ENCODE data around the gene MEGF11. TPM values are rescaled to one million over a fixed set of nuclear protein-coding genes. Genes with fewer than 3 reads are reported as not detected.

Gene MEGF11
- total RNA-seq, 1 donor from 2014 or later, result not detected

GRCh38 chr15:65923264-65923663 lies 330.3 kb downstream of the MEGF11 start:
- no peak for DNase-seq (ENCODE audit: low spot score)

DNA sequence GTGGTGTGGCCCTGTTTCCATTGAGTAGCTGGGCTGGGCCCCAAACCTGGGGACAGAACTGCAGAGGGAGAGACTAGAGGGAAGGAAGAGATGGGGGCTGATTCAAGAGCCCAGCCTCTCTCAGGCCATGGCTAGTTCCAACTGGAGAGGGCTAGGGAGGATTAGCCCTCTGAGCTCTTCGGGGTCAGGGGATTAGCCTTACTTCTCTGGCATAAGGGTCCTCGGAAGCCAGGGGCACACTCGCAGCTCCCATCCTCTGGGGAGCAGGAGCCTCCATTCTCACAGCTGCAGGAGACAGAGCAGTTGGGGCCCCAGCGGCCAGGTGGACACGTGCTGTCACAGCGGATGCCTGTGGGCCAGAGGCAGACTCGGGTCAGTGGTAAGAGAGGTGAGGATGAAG lies 330.9 kb downstream of the MEGF11 start:
- no peak for DNase-seq (ENCODE audit: low spot score)

GRCh38 chr15:65921780-65922179 lies 331.8 kb downstream of the MEGF11 start:
- no peak for DNase-seq (ENCODE audit: low spot score)

DNA sequence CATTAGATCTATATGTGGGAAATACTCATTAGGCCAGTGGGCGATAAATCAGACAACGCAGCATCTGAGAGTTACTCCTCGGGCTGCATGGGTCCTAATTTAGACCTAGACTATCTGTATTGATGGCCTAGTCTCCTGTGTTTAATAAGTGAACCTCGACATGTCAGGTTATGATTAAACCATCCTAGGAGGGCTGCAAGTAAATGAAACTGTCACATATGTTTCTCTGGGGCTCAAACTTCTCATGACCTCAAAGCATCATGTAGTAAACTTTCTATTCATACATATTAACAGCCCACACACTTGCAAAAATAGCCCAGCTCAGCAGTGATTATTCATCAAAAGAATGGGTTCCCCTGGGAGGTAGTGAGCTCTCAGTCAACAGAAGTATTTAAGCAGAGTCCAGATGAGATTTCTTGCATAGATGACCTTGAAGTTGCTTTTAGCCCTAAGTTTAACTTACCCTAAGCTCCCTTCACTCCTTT lies 332.7 kb downstream of the MEGF11 start:
- no peak for DNase-seq (ENCODE audit: low spot score)

DNA sequence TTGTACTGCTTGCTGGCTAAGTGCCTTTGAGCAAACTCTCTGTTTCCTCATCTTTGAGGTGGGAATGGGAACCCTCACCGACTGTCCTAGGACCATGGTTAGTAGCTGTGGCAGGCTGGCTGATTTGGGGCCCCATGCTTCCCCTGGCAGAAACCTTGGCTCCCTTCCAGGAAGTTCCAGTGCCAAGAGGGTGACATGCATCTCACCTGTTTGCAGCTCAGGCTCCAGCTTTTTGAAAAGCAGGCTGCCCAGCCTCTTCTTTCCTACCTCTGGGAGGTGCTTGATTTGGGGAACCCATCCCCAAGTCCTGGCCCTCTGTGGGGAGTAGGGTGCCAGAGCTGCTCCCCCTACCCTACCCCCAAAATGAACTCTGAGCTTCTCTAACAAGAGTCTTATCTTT lies 333.4 kb downstream of the MEGF11 start:
- DNase-seq (ENCODE audit: low spot score), result peak; percentile 60

- DNase-seq (ENCODE audit: low spot score), result peak; percentile 45
These were observed 334.2 kb downstream of the MEGF11 start for GRCh38 chr15:65919353-65919752.

DNA sequence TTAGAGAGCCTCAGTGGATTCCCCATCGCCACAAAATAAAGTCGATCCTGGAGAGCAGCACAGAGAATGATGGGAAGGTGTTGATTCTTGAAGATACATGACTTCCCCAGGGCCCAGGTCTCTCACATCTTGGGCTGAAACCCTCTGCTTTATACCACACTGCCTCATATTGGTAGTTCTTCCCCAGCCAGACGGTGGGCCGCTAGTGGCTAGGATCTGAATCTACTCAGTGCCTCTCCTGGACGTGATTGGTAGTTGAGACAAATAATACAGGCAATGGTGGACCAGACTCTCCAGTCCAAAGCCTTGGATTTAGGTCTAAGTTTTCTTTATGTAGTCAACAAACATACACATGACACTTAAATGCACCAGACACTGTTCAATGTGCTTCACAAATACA lies 334.6 kb downstream of the MEGF11 start:
- peak; percentile 37 for DNase-seq (ENCODE audit: low spot score)

GRCh38 chr15:65918357-65918920 lies 335.1 kb downstream of the MEGF11 start:
- peak; percentile 18 for DNase-seq (ENCODE audit: low spot score)

DNA sequence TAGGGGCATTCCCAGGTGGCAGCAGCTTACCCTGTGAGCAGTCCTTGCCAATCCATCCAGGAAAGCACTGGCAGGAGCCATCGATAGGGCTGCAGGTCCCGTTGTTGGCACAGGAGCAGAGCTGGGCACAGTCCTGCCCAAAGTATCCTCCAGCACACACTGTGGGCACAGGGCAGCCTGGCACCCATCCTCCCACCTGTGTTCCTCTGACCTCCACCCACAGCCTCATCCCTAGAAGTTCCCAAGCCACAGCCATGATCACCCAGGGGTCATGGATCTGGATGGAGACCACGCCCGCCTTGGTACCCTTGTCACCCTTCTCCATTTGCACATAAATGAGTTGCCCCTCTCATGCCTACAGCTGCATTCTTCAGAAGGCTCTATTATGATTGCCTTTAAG lies 335.6 kb downstream of the MEGF11 start:
- peak; percentile 82 for DNase-seq (ENCODE audit: low spot score)

DNA sequence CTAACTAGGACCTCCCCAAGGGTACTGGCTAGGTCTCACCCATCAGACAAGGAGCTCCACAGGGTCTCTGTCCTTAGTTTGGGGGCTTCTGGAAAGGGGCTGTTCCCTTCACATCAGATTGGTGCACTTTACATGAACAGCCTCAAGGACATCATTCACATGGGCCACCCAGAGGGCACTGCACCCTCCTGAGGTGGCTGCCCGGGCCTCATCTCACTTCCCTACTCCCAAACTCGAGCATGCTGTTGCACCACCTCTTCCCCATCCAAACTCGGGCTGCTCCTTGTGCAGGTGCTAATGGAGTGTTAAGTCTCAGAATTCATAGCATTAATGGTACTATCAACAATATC lies 336.2 kb downstream of the MEGF11 start:
- peak; percentile 30 for DNase-seq (ENCODE audit: low spot score)

DNA sequence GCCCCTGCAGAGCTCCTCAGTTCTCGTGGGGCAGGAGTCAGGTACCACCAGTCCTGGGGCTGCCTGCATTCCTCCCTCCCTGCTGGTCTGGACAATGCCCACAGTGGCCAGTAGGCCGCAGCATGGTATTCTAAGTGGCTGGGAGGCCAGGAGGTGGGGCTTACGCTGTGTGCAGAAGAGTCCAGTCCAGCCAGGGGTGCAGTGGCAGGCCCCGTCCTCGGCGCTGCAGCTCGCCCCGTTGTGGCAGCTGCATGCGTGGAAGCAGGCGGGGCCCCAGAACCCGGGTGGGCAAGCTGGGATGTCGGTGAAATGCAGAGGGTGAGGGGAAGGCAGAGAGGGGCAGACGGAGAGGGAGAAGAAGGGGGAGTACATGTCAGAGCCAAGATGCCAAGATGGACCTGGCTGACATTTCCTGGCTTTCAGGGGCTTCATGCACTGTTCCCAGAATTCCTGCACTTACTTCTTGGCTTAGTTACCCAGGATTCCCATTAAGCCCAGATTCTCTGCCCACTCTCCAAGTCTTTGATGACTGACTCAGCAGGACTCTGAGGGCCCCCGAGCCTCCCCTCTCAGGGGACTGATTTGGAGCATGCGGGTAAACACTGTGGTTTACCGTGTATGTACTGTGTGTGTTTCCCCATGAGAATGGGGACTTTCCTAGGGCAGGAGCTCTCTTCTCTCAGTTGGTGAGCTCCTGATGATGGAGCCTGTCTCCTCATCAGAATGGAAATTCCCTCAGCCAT lies 336.7 kb downstream of the MEGF11 start:
- peak; percentile 82 for DNase-seq (ENCODE audit: low spot score)

- DNase-seq (ENCODE audit: low spot score), result peak; percentile 80
These were observed 337.4 kb downstream of the MEGF11 start for GRCh38 chr15:65916041-65916663.

- peak; percentile 69 for DNase-seq (ENCODE audit: low spot score)
These were observed 338.3 kb downstream of the MEGF11 start for GRCh38 chr15:65914981-65915925.

GRCh38 chr15:65914386-65914785 lies 339.2 kb downstream of the MEGF11 start:
- DNase-seq (ENCODE audit: low spot score), result peak; percentile 43

DNA sequence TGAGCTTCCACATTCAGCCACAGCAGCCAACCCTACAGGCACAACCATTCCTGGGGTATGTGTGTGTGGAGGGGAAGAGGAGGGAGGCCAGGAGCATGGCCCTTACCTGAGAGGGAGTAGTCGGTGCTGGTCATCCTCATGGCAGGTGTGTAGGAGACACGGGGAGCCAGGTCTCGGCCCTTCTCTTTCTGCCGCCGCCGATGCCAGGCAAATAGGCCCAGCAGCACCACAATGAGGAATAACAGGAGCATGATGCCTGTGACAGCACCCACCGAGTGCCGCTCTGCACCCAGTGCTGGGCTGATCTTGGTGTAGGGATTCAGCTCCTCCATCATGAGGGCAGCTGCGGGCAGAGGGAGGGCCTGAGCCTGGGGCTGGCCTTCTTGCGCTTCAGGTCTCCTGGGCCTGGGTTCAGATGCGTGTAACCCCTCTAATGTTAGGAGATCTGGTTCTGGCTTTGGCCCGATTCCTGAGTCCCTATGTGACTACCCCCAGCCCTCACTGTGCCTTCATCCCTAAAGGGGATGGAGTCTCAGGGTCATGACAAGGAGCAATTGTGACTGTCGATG lies 339.8 kb downstream of the MEGF11 start:
- no peak for DNase-seq (ENCODE audit: low spot score)

DNA sequence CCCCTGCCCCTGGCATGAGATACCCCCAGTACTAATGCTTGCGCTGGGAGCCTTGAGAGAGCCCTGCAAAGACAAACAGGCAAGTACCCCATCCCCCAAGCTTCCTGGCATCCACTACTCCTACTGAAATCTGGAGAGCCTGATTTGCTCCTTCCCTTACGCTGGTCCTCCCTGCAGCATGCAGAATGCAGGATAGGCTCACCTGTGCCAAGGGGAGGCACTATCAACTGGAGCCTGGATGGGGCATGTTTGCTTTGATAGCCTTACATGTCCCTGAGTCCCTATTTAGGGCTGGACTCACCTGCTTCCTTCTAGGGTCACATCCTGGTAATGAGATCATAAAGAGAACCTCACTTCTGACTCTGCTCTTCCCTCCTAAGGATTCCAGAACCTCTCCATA lies 341.3 kb downstream of the MEGF11 start:
- no peak for DNase-seq (ENCODE audit: low spot score)

DNA sequence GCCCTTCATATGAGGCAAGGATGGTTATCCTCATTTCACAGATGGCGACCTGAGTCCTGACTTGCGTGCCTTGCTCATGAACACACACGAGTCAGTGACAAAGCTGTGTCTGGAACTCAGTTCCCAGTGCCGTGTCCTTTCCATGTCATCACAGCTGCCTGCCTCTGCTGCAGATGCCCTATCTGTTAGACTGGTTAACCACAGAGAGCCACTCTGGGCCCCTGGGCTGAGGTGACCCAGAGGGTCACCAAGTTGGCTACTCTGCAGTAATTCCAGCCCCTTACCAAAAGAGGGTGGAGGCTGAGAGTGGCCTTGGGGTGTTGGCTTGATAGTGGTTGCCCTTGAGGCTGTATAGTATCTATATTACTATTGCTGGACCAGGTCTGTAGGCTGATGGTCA lies 343.2 kb downstream of the MEGF11 start:
- no peak for DNase-seq (ENCODE audit: low spot score)

DNA sequence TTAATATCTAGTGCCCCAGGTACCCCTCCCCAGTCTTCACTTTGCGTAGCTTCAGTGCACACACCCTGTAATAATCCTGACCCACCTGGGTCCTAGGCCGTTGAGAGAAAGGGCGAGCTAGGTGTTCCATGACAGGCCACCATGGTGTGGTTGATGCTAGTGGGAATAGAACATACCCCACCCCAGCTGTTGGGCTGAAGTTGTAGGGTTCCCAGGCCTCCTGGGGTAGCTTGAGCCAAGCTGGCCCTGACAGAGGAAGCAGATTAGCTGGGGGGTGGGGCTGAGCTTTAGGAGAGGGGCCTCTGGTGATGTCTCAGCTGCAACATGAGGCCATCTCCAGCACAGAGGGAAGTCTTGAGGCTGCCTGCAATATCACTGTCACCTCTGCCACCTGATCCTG lies 343.7 kb downstream of the MEGF11 start:
- DNase-seq (ENCODE audit: low spot score), result no peak

- DNase-seq (ENCODE audit: low spot score), result no peak
These were observed 344.7 kb downstream of the MEGF11 start for GRCh38 chr15:65908876-65909275.

DNA sequence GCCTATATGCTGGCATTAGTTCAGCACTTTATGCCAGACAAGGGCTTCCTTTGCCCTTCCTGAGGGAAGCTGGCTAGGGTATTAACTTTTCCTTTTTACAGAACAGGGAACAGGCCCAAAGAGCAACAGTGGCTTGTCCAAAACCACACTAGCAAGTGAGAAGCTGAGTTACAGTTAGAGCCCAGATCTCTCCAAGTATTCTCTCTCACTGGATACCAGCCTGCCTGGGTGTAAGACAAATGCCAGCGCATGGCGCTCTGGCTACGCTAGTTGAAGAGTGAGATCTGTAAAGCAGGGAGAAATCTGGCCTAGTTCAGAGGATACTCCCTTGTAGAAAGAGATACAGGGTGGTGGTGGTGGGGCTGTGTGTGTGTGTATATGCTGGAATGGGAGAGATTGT lies 345.9 kb downstream of the MEGF11 start:
- no peak for DNase-seq (ENCODE audit: low spot score)

DNA sequence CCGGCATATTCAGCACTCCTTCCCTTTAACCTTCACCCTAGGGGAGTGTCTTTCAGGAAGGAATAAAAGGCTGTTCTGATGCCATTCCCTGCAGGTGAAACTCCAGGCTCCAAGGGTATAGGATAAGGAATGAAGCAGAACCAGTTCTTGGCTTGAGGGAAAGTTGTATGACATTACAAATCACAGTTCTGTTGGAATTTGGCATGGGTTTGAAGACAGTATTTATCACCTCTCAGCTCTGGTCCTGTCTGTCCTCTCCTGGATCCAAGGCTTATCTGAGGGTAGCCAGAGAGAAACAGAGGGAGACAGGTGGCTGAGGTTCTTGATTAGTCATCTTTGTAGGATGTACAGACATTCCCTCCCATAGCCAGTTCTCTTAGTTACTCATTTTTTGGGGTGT lies 347.2 kb downstream of the MEGF11 start:
- DNase-seq (ENCODE audit: low spot score), result no peak

Measured in mesenteric fat pad (tissue), 1 donor.